Raji (cell line): Measurements from ENCODE around the gene RBMS3.

Experiments
- POLR2A ChIP-seq: IDR thresholded peaks from 2 replicates; pipeline ENCODE4 v1.6.1; 2011; ENCODE audit warnings: low read depth, low read length, control low read depth; ENCODE audit not compliant: insufficient read depth

Gene RBMS3

DNA sequence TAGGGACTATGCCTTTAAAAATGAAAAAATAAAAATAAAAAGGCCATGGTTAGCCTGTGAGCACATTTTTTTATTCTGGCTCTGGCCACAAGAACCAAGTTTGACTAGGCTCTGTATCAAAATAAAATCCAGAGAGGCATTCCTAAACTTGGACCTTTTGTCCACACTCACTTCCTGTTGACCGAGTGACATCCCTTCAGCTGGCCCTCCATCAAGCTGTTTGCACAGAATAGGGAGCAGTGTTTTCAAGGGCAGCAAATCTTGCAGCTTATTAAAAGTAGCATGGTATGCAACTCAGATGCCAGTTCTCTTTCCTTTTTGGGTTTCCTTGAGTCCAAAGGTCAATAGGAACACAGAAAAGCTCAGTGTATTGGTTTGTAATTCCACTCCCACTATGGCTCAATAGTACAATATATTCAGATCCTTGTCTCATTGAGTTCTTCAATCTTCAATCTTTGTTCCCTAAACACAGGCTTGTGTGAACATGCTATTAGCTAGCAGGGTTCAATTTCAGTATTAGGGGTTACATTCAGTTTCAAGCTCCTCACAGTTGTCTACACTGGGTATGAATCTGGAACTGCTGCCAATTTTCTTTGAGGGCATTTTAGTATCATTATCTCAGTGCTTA is 244.5 kb downstream of the RBMS3 start:
- no peak for TF ChIP-seq POLR2A

DNA sequence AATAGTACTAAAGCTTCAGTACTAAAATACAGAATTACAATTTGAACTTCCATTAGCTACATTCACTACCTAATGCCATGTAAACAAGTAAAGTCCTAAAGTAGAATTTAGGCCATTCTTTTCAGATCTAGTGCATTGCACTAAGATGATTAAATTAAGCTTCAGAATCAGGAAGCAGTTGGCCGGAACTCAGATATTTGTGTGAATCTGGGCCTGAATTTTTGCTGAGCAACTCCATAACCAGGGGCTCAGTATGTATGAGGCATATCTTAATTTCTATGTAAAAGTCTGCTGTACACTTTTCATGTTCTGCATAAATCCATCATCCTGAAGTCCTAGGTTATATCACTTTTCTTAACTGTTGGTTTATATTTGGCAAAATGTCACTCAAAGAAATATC is 246.4 kb downstream of the RBMS3 start:
- TF ChIP-seq POLR2A: no peak

DNA sequence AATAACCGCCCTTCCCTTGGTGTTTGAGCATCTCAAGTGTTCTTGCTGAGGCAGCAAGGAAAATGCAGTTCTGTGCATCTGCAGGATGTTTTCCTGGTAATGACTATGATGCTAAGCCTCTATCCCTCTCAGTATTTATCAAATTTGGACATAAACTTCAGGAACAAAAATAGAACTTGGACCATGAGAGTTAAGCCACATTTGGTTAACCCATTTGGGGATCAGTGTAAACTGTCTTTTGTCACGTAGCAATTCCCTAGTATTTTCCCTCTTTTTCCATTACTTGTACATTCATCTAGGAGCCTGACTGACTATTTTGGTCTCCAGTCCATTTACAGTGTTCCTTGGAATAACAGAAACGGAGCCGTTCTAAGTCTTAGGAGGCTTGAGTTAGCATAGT is 250.8 kb downstream of the RBMS3 start:
- no peak for TF ChIP-seq POLR2A

DNA sequence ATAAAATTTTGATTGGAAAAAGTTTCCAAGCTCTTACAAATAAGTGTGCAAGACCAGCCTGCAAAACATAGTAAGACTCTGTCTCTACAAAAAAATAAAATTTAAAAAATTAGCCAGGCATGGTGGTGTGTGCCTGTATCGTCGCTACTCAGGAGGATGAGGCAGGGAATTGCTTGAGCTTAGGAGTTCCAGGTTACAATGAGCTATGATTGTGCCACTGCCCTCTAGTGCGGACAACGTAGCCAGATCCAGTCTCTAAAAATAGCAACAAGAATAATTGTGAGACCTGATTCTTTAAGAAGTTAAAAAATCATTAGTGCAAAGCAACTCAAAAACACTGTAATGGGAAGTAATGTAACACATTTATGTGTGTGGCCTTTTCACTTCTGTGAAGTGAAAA is 251.6 kb downstream of the RBMS3 start:
- TF ChIP-seq POLR2A: no peak

DNA sequence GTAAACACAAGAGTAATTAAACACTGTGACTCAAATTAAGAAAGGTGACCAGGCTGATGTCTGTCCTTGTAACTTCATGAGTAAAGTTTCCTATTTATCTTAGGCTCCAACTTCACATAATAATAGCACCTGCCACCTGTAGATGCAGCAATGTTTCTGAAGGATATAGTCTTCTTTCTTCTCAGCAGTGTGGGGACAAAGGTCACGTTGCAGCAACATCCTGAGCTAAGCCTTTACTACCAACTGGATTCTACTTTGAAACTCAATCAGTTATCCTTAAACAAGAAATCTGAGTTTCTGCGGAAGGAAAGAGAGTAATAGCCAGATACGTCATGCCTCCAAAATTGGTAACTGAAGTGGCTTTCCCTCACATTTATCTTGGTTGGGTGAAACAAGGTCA is 253.1 kb downstream of the RBMS3 start:
- no peak for TF ChIP-seq POLR2A

DNA sequence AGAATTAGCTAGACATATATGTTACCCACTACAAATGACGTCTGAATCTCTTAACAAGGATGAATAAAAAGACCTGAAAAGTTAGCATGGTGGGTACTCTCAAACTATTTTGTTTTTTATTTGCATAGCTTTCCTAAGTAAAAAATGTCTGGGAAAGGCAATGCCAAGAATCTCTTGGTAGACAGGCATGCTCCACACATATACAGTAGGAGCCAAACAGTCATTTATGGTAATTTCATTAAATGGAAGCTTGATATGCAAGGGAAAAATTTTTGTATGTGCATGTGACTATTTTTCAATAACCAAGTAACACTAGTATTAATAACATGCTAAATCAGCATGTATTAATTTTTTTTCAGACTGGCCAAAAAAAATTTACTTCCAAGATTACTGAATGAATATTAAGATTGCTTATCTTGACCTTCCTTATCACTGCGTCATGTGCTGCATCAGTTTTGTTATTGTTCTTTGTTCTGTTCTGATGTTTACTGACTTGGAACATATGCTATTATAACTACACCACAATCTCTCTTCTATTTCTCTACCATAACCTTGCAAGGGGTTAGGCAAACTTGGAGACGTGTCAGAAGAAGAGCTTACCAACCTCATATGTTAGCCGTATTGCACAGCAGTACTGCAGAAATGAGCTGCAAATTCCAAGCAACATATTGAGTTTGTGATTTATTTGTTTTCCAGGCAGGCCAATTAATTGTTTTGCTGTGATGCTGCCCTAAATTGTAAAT is 255.3 kb downstream of the RBMS3 start:
- TF ChIP-seq POLR2A: no peak

DNA sequence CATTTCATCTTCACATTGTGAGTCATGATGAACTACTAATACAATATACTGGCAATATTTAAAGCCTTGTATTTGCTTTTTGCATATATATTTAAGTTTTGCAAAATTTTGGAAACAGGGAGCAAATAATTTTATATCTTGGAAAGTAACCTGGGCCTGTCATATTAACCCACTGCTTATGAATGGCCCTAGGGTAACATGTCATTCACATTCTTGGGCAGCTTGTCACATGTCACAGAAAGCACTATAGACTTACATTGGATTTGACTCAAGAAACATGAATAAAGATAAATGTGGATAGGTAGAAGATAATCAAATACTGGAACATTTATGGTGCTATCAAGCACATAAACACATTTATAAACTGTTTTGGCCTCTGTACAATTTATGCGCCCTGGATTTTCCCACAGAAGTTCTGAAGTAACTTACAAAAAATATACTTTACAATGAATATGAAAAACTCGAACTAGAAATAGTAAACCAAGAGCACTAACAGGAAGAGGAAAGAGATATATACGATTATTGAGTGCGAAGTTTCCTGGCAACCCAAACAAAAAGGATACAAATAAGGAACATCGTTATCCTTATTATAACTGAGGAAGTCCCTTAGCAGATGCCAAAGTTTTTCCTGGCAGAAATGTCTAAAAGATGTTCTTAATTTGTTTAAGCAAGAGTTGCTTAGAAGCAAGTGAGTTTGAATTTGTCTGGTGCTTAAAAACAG is 257.2 kb downstream of the RBMS3 start:
- no peak for TF ChIP-seq POLR2A

DNA sequence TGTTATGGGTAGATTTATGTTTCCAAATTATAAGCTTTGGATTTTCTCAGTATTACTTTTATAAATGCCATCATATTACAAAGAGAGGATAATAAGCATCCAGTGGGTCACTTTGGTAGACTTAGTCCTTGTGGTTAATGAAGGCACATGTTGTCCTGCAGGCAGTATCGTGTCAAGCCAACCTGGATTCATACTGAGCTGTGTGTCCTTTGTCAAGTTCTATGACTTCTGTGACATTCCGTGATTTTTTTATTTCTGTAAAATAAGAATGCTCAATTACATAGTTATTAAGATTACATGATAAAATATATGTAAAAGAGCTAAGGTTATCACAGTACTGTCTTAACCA is 257.7 kb downstream of the RBMS3 start:
- no peak for TF ChIP-seq POLR2A

DNA sequence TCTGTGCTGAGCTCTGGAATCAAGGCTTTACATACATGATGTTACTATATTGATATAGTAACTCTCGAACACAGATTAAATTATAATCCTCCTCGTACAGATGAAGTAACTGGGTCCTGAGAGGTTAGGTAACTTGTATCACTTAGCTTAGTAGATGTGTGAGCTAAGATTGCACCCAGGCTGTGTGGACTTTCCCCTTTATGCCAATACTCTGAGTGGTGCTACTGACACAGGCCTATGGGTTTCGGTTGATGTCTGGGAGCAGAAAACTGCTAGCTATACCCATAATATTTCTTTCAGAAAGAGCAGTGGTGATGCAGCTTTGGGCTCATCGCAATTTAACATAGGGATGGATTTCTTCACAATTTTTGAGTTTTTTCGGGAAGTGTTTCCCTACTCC is 259.7 kb downstream of the RBMS3 start:
- TF ChIP-seq POLR2A: no peak

DNA sequence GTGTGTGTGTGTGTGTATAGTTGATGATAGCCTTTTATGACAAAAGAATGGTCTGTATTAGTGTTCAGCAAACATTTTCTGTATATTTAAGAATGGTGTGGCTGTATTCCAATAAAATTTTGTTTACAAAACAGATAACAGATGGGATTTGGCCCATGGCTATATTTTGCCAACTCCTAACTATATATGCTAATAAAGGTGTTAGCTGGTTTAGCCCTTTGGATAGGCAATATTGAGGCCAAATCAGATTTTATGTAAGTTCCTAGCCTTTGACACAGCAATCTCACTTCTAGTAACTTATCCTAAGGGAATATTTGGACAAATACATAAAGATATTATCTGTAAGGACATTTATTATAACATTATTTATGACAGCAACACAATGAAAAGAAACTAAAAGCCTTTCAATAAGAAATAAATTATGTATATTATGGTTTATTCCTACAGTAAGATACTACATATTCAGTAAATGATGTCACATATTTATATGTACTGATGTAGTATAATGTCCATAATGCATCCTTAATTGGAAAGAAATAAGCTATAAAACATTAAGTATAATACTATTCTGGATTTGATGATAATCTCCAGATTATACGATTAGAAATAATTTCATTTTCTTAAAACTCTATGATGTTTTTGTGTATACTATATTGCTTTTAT is 264.0 kb downstream of the RBMS3 start:
- no peak for TF ChIP-seq POLR2A

DNA sequence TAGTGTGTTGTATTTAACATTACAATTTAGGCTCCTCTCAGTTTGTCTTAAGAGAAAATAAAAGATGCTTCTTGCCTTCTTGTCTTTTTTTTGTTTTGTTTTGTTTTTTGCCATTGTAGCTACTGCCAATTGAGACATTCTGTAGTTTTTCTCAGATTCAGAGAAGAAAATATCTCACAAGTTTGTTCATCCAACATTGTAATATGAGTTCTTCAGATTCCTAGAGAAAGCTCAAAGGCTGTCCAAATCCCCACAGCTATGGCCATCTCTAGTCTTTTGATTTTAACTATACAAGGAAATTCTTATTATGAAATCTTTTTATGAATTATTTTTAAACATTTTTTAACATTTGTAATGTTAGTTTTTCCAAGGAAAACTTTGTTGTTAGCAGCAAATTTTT is 264.7 kb downstream of the RBMS3 start:
- TF ChIP-seq POLR2A: no peak

DNA sequence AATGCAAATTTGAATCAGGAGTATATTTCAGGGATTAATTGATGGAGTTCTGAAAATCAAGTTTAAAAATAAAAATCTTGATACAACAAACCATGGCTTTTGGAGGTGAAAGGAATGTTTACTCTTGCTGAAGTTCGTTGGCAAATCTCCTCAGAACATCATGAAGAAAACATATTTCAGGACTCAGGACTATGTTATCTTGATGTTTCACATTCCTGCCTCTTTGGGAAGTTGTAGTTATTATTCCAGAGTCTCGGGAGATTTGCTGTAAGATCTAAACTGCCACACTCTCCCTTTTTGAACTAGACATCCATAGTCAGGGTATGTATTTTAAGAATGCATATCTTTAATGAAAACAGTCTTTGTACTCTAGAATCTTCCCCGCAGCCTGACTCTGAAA is 271.2 kb downstream of the RBMS3 start:
- TF ChIP-seq POLR2A: no peak

DNA sequence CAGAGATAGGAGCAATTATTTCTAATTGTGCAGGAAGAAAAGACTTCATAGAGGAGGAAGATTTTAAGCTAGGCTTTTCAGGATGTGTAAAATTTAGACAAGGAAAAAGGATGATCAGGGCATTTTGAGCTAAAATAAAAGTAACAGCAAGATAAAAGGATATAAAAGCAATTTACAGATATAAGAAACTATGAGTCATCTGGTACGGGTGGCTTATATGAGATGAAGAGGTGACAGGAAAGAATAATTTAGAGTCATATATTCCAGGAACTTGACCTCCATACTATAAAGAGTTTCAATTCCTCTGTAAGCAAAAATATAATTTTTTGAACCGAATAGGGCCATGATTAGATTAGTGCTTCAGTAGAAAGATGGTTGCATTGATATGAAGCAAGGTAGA is 273.7 kb downstream of the RBMS3 start:
- no peak for TF ChIP-seq POLR2A

DNA sequence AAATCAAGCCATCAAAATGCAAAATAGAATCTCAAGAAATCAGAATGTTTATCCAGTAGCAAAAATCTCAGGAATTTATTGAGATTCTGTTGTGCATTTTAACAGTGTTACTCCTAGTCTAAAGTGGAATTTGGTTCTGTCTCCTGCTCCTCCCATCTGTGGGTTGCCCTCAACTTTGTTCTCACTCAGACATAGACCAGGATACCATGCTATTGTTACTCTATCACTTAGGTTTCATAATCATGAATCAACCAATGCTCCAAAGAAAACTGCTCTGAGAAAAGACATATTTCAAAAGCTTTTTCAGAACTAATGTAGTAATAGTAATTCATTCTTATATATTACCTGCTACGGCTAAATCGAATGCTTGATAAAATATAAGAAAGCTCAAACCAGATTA is 274.7 kb downstream of the RBMS3 start:
- TF ChIP-seq POLR2A: no peak

DNA sequence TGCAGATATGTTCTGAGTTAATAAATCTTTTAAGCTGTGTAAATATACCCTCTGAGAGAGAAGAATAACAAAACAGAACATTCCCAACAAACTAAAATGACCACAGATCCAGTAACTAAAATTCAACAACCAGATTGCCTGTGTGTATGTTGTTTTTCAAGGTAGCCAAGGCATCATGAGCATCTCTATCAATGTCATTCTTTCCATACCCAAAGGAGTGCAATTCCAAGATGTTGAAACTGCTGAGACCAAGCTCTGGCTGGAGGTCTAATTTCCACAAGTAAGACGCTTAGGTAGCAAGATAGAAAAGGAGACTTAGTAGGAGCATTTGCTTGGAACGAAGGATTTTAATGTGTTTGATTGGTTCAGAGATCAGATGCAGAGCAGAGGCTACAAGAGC is 276.3 kb downstream of the RBMS3 start:
- no peak for TF ChIP-seq POLR2A

DNA sequence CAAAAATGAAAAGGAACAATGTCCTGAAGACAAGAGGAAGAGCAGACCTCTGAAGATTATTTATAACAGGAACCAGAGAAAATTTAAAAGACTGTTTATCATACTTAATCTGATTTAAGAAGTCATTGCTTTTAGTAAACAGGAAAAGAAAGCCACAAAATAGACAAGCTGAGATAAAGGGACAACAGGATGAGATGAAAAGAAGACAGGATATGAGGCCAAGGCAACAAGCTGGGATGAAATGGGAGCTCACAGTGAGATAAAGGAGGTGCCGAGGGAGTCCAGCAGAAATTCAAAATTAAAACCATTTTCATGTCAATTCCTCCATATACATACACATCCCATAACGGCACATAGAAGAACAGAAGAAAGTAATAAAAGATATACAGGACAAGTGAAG is 277.0 kb downstream of the RBMS3 start:
- TF ChIP-seq POLR2A: no peak

DNA sequence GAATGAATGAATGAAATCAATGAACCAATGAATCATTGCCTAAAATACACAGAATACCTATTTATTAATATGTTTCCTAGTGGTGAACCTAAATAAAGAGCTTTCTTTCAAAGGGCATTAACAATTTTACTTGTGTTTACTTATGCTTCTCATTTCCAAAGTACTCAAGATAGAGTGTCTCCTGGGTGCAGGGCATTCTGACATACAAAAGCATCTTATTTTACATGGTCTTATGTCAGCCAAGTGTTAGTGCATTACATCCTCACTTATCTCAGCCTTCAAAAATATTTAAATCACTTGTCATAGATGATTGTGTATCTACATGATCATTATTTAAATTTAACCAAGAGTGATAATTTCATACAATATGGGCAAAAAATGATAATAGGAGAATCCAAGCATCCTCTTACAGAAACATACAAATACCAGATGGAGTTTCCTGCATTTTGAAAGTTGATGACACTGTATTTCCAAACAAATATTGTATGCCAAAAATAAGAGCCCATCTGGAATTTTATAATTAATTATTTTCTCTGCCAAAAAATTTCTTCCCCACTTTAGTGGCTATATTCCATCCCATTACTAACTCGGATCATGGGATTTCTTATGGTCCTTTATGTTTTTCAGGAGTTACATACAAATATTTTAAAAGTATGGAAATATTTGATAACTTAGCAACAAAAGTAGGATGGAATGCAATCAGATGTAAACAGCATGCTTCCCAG is 279.0 kb downstream of the RBMS3 start:
- TF ChIP-seq POLR2A: no peak
